Tibial nerve (tissue), 4 donors: ENCODE results near the gene ZNF311.

Experiments
- EP300 ChIP-seq, 2 donors: sonication (generic); formaldehyde crosslinking; IDR thresholded peaks; one replicate each; pipeline ENCODE4 v1.6.1; 2017; ENCODE audit warnings: antibody characterized with exemption in 2 of 2, mild to moderate bottlenecking in 1 of 2
- POLR2A ChIP-seq, 2 donors: fragments of 450-650 bp; IDR thresholded peaks; one replicate each; pipeline ENCODE4 v1.6.1; 2017; ENCODE audit warnings: antibody characterized with exemption in 2 of 2, mild to moderate bottlenecking in 2 of 2, moderate library complexity in 2 of 2
- TF ChIP-seq, protein P1 (sequence below), 5 experiments: fragments of 200-600 bp in 3 of 5; fragments of 450-650 bp in 2 of 5; sonication (generic) in 3 of 5; IDR thresholded peaks; one replicate each; pipeline ENCODE4 v1.5.1; 2016 to 2019; ENCODE audit warnings: antibody characterized with exemption in 5 of 5, mild to moderate bottlenecking in 3 of 5, moderate library complexity in 2 of 5

- TF ChIP-seq POLR2A (IDR thresholded peaks at IDR 0.05) (no peak), EP300 (IDR thresholded peaks at IDR 0.05) (no peak)
- TF ChIP-seq, protein P1, sequence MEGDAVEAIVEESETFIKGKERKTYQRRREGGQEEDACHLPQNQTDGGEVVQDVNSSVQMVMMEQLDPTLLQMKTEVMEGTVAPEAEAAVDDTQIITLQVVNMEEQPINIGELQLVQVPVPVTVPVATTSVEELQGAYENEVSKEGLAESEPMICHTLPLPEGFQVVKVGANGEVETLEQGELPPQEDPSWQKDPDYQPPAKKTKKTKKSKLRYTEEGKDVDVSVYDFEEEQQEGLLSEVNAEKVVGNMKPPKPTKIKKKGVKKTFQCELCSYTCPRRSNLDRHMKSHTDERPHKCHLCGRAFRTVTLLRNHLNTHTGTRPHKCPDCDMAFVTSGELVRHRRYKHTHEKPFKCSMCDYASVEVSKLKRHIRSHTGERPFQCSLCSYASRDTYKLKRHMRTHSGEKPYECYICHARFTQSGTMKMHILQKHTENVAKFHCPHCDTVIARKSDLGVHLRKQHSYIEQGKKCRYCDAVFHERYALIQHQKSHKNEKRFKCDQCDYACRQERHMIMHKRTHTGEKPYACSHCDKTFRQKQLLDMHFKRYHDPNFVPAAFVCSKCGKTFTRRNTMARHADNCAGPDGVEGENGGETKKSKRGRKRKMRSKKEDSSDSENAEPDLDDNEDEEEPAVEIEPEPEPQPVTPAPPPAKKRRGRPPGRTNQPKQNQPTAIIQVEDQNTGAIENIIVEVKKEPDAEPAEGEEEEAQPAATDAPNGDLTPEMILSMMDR (IDR thresholded peaks at IDR 0.05): no peak
These were observed 30.8 kb upstream of the ZNF311 start for GRCh38 chr6:29035951-29036350.
